ENCODE results near the gene ISCA2. TPM values are rescaled to one million over a fixed set of nuclear protein-coding genes. Genes with fewer than 3 reads are reported as not detected.

Gene ISCA2
- total RNA-seq, 2 donors from 2014 or later, result 29.9 to 34.2 TPM

Other genes with a start within 250 kb of the ISCA2 start
- gene ABCD4, start 190.8 kb upstream of the ISCA2 start, total RNA-seq, result 10 to 100 TPM; 51.2 to 56.6 TPM
- gene VRTN, start 145.3 kb upstream of the ISCA2 start, total RNA-seq, result not detected
- gene SYNDIG1L, start 67.6 kb upstream of the ISCA2 start, total RNA-seq, result not detected
- gene NPC2, start 460 bp upstream of the ISCA2 start, total RNA-seq, result 10 to 100 TPM; 27.1 to 35.4 TPM
- under 1 TPM; 0.25 to 0.84 TPM for gene LTBP2, start 118.5 kb downstream of the ISCA2 start, total RNA-seq
- 10 to 100 TPM; 34.7 to 43.0 TPM for gene AREL1, start 219.3 kb downstream of the ISCA2 start, total RNA-seq
- 10 to 100 TPM; 71.1 to 87.9 TPM for gene FCF1, start 219.4 kb downstream of the ISCA2 start, total RNA-seq

Data from activated T-cell treated with anti-CD3 and anti-CD28 coated beads, Interleukin-2, amount 50 U/mL, for 72 hours (primary cell).